WI38 (cell line): ENCODE results near the gene FAM107A.

Source experiments
- H3K4me3 ChIP-seq: 2 replicates; pipeline ENCODE4 v1.5.1; 2011; ENCODE audit warnings: low read depth, mild to moderate bottlenecking, control low read depth, low read length
- CTCF ChIP-seq: IDR thresholded peaks from 2 replicates; pipeline ENCODE4 v1.5.1; 2012; ENCODE audit warnings: low read depth, mild to moderate bottlenecking, control low read depth, low read length

FAM107A gene

DNA sequence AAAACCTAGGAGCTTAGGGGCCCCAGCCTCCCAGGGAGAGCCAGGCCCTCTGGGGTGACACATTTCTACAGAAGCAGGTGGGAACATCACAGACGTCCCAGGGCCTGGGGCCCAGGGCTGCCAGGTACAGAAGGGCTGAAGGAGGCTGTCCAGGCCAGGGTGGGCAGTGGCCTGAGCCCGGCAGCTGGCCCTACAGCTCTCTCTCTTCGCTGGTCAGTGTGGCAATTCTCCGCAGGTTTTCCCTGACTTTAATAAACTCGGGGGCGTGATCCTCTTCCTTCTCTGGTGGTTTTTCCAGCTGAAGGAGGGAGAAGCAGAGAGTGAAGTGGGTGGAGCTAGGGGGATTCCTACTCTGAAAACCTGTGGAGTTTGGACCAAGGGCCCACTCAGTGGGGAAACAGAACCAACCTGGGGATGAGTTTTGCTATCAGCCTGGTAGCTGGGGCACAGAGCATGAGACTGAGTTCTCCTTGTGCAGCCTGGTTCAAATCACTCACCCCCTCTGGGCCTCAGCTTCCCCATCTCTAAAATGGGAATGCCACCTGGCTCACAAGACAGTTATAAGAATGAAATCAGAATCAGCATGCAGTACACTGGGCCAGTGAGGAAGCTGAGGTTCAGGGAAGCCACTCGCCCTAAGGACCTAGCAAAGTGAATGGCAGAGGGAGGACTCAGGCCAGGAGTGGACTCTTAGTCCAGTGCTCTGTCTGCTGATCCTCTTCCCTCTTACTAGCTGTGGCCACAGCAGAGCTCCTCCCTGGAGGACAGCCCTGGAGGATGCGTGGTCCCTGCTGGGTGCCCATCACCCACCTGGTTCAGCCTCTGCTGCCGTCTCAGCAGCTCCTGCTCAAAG, 10.6 kb downstream of the FAM107A start:
- TF ChIP-seq CTCF = no peak
- no peak overlapping the region for H3K4me3 ChIP-seq

GRCh38 chr3:58565621-58566397, 11.4 kb downstream of the FAM107A start:
- no peak for TF ChIP-seq CTCF
- H3K4me3 ChIP-seq = no peak overlapping the region

DNA sequence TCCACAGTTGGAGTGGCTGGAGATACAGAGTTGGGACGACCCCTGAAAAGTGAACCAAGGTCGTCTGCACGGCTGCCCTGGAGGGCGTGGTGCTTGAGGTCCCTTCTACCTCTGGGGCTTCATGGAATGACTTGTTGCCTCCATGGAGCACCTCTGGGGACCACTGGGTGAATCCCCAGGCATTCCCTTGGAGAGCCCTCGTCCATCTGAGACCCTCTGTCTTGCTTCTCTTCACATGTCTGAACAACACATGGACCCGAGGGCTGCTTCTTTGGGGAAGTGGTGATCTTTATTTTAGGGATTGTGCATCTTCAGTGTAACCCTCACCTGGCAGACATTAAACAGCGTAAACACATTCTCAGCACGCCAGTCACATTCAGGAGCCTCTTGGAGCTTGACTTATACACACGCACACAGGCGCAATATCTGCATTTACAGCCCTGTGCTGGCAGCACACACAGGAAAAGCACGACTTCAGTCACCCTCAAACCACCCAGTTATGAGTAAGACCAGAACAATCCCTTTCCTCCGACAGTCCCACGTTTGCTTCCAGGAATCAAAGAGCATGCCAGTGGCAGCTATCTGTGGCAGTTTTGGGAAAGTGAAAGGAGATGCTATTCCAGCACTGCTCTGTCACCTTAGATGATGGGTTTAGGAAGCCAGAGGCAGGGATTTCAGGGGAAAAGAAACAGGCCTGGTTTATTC, 12.6 kb downstream of the FAM107A start:
- TF ChIP-seq CTCF = no peak
- H3K4me3 ChIP-seq = no peak overlapping the region

DNA sequence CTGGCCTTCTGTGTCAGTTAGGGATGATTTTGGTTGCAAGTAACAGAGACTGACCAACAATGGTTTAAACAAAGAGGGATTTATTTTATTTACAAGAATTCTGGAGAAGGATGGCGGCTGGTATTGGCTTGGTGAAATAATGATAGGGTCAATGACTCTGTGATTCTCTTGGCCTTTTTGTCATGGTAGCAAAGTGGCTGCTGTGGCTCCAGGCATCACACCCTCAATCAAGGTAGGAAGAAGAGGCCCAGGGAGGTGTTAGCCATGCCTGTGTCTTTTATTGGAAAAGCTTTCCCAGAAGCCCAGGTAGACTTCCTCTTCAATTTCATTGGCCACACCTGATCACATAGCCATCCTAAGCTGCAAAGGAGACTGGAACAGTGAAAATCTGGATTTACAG, 13.1 kb downstream of the FAM107A start:
- no peak overlapping the region for H3K4me3 ChIP-seq
- TF ChIP-seq CTCF = no peak

- no peak overlapping the region for H3K4me3 ChIP-seq
- no peak for TF ChIP-seq CTCF
Observed at GRCh38 chr3:58563386-58564035, 13.7 kb downstream of the FAM107A start.

DNA sequence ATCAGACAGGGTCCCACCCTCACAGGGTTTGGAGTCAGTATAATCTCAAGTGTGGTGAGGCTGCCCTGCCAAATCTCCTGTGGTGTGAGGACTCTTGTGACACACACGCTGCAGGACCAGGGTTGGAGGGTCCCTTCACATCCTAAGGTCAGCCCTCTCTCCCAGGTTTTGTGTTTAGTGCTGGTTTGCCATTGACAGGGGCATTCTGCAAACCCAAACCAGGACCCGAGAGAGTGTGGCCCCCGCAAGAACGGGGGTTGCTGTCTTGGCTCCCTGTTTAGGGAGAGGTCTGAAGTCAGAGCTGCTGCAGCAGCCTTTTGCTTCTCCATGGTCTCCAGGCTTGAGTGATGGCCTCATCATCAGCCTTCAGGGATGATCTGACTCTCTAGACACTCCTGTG, 14.7 kb downstream of the FAM107A start:
- TF ChIP-seq CTCF = no peak
- H3K4me3 ChIP-seq = no peak overlapping the region
